ENCODE results near the gene EDA.

EDA gene

GRCh38 chrX:70026112-70026850 is 410.4 kb downstream of the EDA start:
- H3K9me3 ChIP-seq (replicated peaks in 1 of 2; ENCODE audit: control insufficient read depth in 2 of 2, insufficient read depth in 1 of 2, low read depth in 1 of 2, low read length in 2 of 2) = no peaks in the 10 kb centered on the region
- no peak overlapping the region for H3K4me2 ChIP-seq (ENCODE audit: insufficient read depth, low read length, poor library complexity, severe bottlenecking)
- no peak overlapping the region for H3K27ac ChIP-seq (replicated peaks; ENCODE audit: low read length)
- H3K18ac ChIP-seq (ENCODE audit: low read length) = no peak overlapping the region
- no peak overlapping the region for H3K23ac ChIP-seq (ENCODE audit: low read depth, low read length, poor library complexity)
- H3K36me3 ChIP-seq (replicated peaks in 1 of 2; ENCODE audit: control insufficient read depth in 2 of 2, insufficient read depth in 2 of 2, low read length in 2 of 2) = no peaks in the 10 kb centered on the region
- no peak overlapping the region for H3K4me3 ChIP-seq (ENCODE audit: low read length in 2 of 2)
- H3K27me3 ChIP-seq (ENCODE audit: control insufficient read depth in 3 of 3, insufficient read depth in 3 of 3, low read depth in 1 of 3, low read length in 3 of 3) = peaks cover 0 to 9% (median 0%) of the 10 kb centered on the region in 3 experiments
- DNase-seq (ENCODE audit: low spot score) = no peak
- no peak overlapping the region for H2BK5ac ChIP-seq (ENCODE audit: low read length)
- peaks cover 0 to 1% of the 10 kb centered on the region in 2 donors for H3K4me1 ChIP-seq (ENCODE audit: control insufficient read depth in 2 of 2, insufficient read depth in 1 of 2, low read depth in 1 of 2, low read length in 2 of 2)
- no peak overlapping the region for H2AFZ ChIP-seq (ENCODE audit: low read length)
- no peak overlapping the region for H4K91ac ChIP-seq (ENCODE audit: low read depth, low read length, poor library complexity)
- H2BK120ac ChIP-seq (ENCODE audit: low read depth, low read length) = no peak overlapping the region
- no peak overlapping the region for H3K14ac ChIP-seq (ENCODE audit: low read length)
- no peaks in the 10 kb centered on the region for H3K79me1 ChIP-seq (ENCODE audit: low read depth, low read length)
- H3K9ac ChIP-seq (ENCODE audit: low read depth, low read length, poor library complexity) = no peak overlapping the region
- H4K8ac ChIP-seq (ENCODE audit: low read depth, low read length) = no peak overlapping the region
- no CpG with 5 or more reads among the region's 1 CpG for WGBS, 2 donors (ENCODE audit: extremely low coverage in 2 of 2, insufficient read length in 2 of 2, insufficient replicate concordance in 1 of 2)
- no peak overlapping the region for H2BK12ac ChIP-seq (ENCODE audit: low read length)
- H2AK5ac ChIP-seq (ENCODE audit: low read depth, low read length) = no peak overlapping the region
- H2BK15ac ChIP-seq (ENCODE audit: low read length) = no peak overlapping the region
- no peak overlapping the region for H3K4ac ChIP-seq (ENCODE audit: low read length)

DNA sequence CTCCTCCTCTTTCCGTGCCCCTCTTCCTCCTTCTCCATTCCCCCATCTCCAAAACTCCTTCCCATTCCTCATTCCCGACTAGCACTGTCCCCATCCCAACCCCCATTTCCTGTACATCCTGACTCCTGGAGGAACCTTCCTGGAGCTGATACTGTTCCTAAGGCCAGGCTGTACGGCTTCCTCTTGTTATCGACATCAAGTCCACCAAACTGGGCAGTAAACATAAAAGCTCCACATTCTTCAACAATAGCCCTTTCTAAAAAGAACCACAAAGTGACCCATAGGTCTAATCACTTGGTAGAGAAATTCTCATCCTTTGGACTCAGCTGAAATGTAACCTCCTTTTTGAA is 410.9 kb downstream of the EDA start:
- H3K27ac ChIP-seq (replicated peaks; ENCODE audit: low read length) = no peak overlapping the region
- no peak overlapping the region for H3K4me3 ChIP-seq (ENCODE audit: low read length in 2 of 2)
- no peak overlapping the region for H4K8ac ChIP-seq (ENCODE audit: low read depth, low read length)
- no peak overlapping the region for H2BK12ac ChIP-seq (ENCODE audit: low read length)
- WGBS, 2 donors (ENCODE audit: extremely low coverage in 2 of 2, insufficient read length in 2 of 2, insufficient replicate concordance in 1 of 2) = 100% methylated on average over 1 to 2 of the region's 4 CpGs
- no peak overlapping the region for H3K4ac ChIP-seq (ENCODE audit: low read length)
- H2BK15ac ChIP-seq (ENCODE audit: low read length) = no peak overlapping the region
- no peak overlapping the region for H4K91ac ChIP-seq (ENCODE audit: low read depth, low read length, poor library complexity)
- no peak overlapping the region for H3K14ac ChIP-seq (ENCODE audit: low read length)
- H3K4me1 ChIP-seq (ENCODE audit: control insufficient read depth in 2 of 2, insufficient read depth in 1 of 2, low read depth in 1 of 2, low read length in 2 of 2) = peaks cover 0 to 1% of the 10 kb centered on the region in 2 donors
- no peak overlapping the region for H2BK120ac ChIP-seq (ENCODE audit: low read depth, low read length)
- H3K79me1 ChIP-seq (ENCODE audit: low read depth, low read length) = no peaks in the 10 kb centered on the region
- no peak overlapping the region for H3K18ac ChIP-seq (ENCODE audit: low read length)
- no peak overlapping the region for H3K23ac ChIP-seq (ENCODE audit: low read depth, low read length, poor library complexity)
- H3K4me2 ChIP-seq (ENCODE audit: insufficient read depth, low read length, poor library complexity, severe bottlenecking) = no peak overlapping the region
- H3K9ac ChIP-seq (ENCODE audit: low read depth, low read length, poor library complexity) = no peak overlapping the region
- DNase-seq (ENCODE audit: low spot score) = no peak
- H2AK5ac ChIP-seq (ENCODE audit: low read depth, low read length) = no peak overlapping the region
- H2BK5ac ChIP-seq (ENCODE audit: low read length) = no peak overlapping the region
- H3K9me3 ChIP-seq (replicated peaks in 1 of 2; ENCODE audit: control insufficient read depth in 2 of 2, insufficient read depth in 1 of 2, low read depth in 1 of 2, low read length in 2 of 2) = no peaks in the 10 kb centered on the region
- H3K36me3 ChIP-seq (replicated peaks in 1 of 2; ENCODE audit: control insufficient read depth in 2 of 2, insufficient read depth in 2 of 2, low read length in 2 of 2) = no peaks in the 10 kb centered on the region
- H2AFZ ChIP-seq (ENCODE audit: low read length) = no peak overlapping the region
- H3K27me3 ChIP-seq (ENCODE audit: control insufficient read depth in 3 of 3, insufficient read depth in 3 of 3, low read depth in 1 of 3, low read length in 3 of 3) = peaks cover 0 to 9% (median 0%) of the 10 kb centered on the region in 3 experiments

DNA sequence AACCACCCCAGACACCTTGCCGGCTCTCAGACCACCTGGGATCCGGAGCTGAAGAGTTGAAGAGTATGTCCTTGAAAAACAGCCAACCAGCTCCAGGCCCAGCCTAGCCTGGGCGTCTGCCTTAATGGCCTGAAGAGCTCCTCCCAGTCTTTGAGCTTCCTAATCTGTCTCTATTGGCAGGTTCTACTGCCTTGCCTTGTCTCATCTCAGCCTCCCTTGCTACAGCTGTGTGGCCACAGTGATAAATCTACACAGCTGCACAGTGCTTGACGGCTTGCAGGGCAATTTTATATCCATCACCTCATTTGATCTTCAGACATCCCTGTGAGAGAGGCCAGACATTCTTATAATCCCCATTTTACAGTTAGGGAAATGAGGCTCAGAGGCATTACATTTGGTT is 413.9 kb downstream of the EDA start:
- Histone ChIP-seq H2AK5ac (ENCODE audit: low read depth, low read length) (no peak overlapping the region), H3K18ac (ENCODE audit: low read length) (no peak overlapping the region), H3K23ac (ENCODE audit: low read depth, low read length, poor library complexity) (no peak overlapping the region), H2BK5ac (ENCODE audit: low read length) (no peak overlapping the region), H3K4me3 (ENCODE audit: low read length in 2 of 2) (no peak overlapping the region), H3K9ac (ENCODE audit: low read depth, low read length, poor library complexity) (no peak overlapping the region), H2BK120ac (ENCODE audit: low read depth, low read length) (no peak overlapping the region), H3K27ac (replicated peaks; ENCODE audit: low read length) (no peak overlapping the region), H4K8ac (ENCODE audit: low read depth, low read length) (no peak overlapping the region), H2AFZ (ENCODE audit: low read length) (no peak overlapping the region), H3K4me2 (ENCODE audit: insufficient read depth, low read length, poor library complexity, severe bottlenecking) (no peak overlapping the region), H3K79me1 (ENCODE audit: low read depth, low read length) (no peaks in the 10 kb centered on the region), H3K9me3 (replicated peaks in 1 of 2; ENCODE audit: control insufficient read depth in 2 of 2, insufficient read depth in 1 of 2, low read depth in 1 of 2, low read length in 2 of 2) (no peaks in the 10 kb centered on the region), H4K91ac (ENCODE audit: low read depth, low read length, poor library complexity) (no peak overlapping the region), H3K27me3 (ENCODE audit: control insufficient read depth in 3 of 3, insufficient read depth in 3 of 3, low read depth in 1 of 3, low read length in 3 of 3) (peaks cover 0 to 7% (median 0%) of the 10 kb centered on the region in 3 experiments), H2BK15ac (ENCODE audit: low read length) (no peak overlapping the region), H2BK12ac (ENCODE audit: low read length) (no peak overlapping the region), H3K4ac (ENCODE audit: low read length) (no peak overlapping the region), H3K14ac (ENCODE audit: low read length) (no peak overlapping the region), H3K4me1 (ENCODE audit: control insufficient read depth in 2 of 2, insufficient read depth in 1 of 2, low read depth in 1 of 2, low read length in 2 of 2) (peaks cover 0 to 1% of the 10 kb centered on the region in 2 donors), H3K36me3 (replicated peaks in 1 of 2; ENCODE audit: control insufficient read depth in 2 of 2, insufficient read depth in 2 of 2, low read length in 2 of 2) (no peaks in the 10 kb centered on the region)
- DNase-seq (ENCODE audit: low spot score) = no peak
- WGBS, 2 donors (ENCODE audit: extremely low coverage in 2 of 2, insufficient read length in 2 of 2, insufficient replicate concordance in 1 of 2) = no CpG with 5 or more reads among the region's 4 CpGs

GRCh38 chrX:70030301-70030767 is 414.4 kb downstream of the EDA start:
- Histone ChIP-seq H3K4me3 (ENCODE audit: low read length in 2 of 2) (no peak overlapping the region), H3K18ac (ENCODE audit: low read length) (no peak overlapping the region), H2BK12ac (ENCODE audit: low read length) (no peak overlapping the region), H2BK15ac (ENCODE audit: low read length) (no peak overlapping the region), H2BK120ac (ENCODE audit: low read depth, low read length) (no peak overlapping the region), H3K27me3 (ENCODE audit: control insufficient read depth in 3 of 3, insufficient read depth in 3 of 3, low read depth in 1 of 3, low read length in 3 of 3) (peaks cover 0 to 7% (median 0%) of the 10 kb centered on the region in 3 experiments), H4K91ac (ENCODE audit: low read depth, low read length, poor library complexity) (no peak overlapping the region), H3K14ac (ENCODE audit: low read length) (no peak overlapping the region), H2AFZ (ENCODE audit: low read length) (no peak overlapping the region), H3K4me2 (ENCODE audit: insufficient read depth, low read length, poor library complexity, severe bottlenecking) (no peak overlapping the region), H3K27ac (replicated peaks; ENCODE audit: low read length) (no peak overlapping the region), H3K9ac (ENCODE audit: low read depth, low read length, poor library complexity) (no peak overlapping the region), H4K8ac (ENCODE audit: low read depth, low read length) (no peak overlapping the region), H2AK5ac (ENCODE audit: low read depth, low read length) (no peak overlapping the region), H3K79me1 (ENCODE audit: low read depth, low read length) (no peaks in the 10 kb centered on the region), H3K23ac (ENCODE audit: low read depth, low read length, poor library complexity) (no peak overlapping the region), H3K4ac (ENCODE audit: low read length) (no peak overlapping the region), H3K4me1 (ENCODE audit: control insufficient read depth in 2 of 2, insufficient read depth in 1 of 2, low read depth in 1 of 2, low read length in 2 of 2) (peaks cover 0 to 1% of the 10 kb centered on the region in 2 donors), H3K36me3 (replicated peaks in 1 of 2; ENCODE audit: control insufficient read depth in 2 of 2, insufficient read depth in 2 of 2, low read length in 2 of 2) (no peaks in the 10 kb centered on the region), H2BK5ac (ENCODE audit: low read length) (no peak overlapping the region), H3K9me3 (replicated peaks in 1 of 2; ENCODE audit: control insufficient read depth in 2 of 2, insufficient read depth in 1 of 2, low read depth in 1 of 2, low read length in 2 of 2) (no peaks in the 10 kb centered on the region)
- WGBS, 2 donors (ENCODE audit: extremely low coverage in 2 of 2, insufficient read length in 2 of 2, insufficient replicate concordance in 1 of 2) = no CpG with 5 or more reads among the region's 4 CpGs
- DNase-seq (ENCODE audit: low spot score) = peak; percentile 44

Measured in neuronal stem cell (in vitro differentiated cells).